Astrocyte (in vitro differentiated cells and primary cell): Measurements from ENCODE around the gene WTAP.

Experiments
- EZH2 ChIP-seq: IDR thresholded peaks from 2 replicates; pipeline ENCODE4 v1.6.1; 2012; ENCODE audit warnings: mild to moderate bottlenecking, low read length, inconsistent platforms; ENCODE audit not compliant: insufficient read depth
- TF ChIP-seq, protein P1 (sequence below): IDR thresholded peaks from 2 replicates; pipeline ENCODE4 v1.5.1; 2011; ENCODE audit warnings: low read depth, mild to moderate bottlenecking, inconsistent platforms, low read length, moderate library complexity; ENCODE audit not compliant: insufficient read depth

- TF ChIP-seq, protein P1, sequence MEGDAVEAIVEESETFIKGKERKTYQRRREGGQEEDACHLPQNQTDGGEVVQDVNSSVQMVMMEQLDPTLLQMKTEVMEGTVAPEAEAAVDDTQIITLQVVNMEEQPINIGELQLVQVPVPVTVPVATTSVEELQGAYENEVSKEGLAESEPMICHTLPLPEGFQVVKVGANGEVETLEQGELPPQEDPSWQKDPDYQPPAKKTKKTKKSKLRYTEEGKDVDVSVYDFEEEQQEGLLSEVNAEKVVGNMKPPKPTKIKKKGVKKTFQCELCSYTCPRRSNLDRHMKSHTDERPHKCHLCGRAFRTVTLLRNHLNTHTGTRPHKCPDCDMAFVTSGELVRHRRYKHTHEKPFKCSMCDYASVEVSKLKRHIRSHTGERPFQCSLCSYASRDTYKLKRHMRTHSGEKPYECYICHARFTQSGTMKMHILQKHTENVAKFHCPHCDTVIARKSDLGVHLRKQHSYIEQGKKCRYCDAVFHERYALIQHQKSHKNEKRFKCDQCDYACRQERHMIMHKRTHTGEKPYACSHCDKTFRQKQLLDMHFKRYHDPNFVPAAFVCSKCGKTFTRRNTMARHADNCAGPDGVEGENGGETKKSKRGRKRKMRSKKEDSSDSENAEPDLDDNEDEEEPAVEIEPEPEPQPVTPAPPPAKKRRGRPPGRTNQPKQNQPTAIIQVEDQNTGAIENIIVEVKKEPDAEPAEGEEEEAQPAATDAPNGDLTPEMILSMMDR: no peak
- no peak for TF ChIP-seq EZH2
Measured at GRCh38 chr6:159790956-159791598, 63.8 kb downstream of the WTAP start.
